ENCODE measurements around the gene C2orf49. TPM values are rescaled to one million over a fixed set of nuclear protein-coding genes. Genes with fewer than 3 reads are reported as not detected.

Gene C2orf49
- total RNA-seq = 32.8 and 33.9 TPM in 2 replicates
- 16.4 TPM for polyA plus RNA-seq (2012)

GRCh38 chr2:105337122-105338019 lies at the start of gene C2orf49:
TSS of gene C2orf49 (plus strand) at chr2:105337540. CDS start at chr2:105337588, 48 bp downstream.
- DNase-seq (ENCODE audit: low read depth) = peak; percentile 94

- DNase-seq (ENCODE audit: low read depth) = peak; percentile 40
Measured at GRCh38 chr2:105287692-105288091, 49.6 kb upstream of the C2orf49 start.

GRCh38 chr2:105288133-105288532 lies 49.2 kb upstream of the C2orf49 start:
- DNase-seq (ENCODE audit: low read depth) = no peak

- no peak for DNase-seq (ENCODE audit: low read depth)
Measured at GRCh38 chr2:105290981-105291660, 46.2 kb upstream of the C2orf49 start.

- no peak for DNase-seq (ENCODE audit: low read depth)
Measured at GRCh38 chr2:105291981-105292380, 45.4 kb upstream of the C2orf49 start.

GRCh38 chr2:105294046-105294445 lies 43.3 kb upstream of the C2orf49 start:
- no peak for DNase-seq (ENCODE audit: low read depth)

- DNase-seq (ENCODE audit: low read depth) = peak; percentile 71
Measured at GRCh38 chr2:105294844-105295481, 42.4 kb upstream of the C2orf49 start.

- no peak for DNase-seq (ENCODE audit: low read depth)
Measured at GRCh38 chr2:105296017-105296611, 41.2 kb upstream of the C2orf49 start.

GRCh38 chr2:105297216-105297615 lies 40.1 kb upstream of the C2orf49 start:
- no peak for DNase-seq (ENCODE audit: low read depth)

GRCh38 chr2:105298017-105298416 lies 39.3 kb upstream of the C2orf49 start:
- no peak for DNase-seq (ENCODE audit: low read depth)

- no peak for DNase-seq (ENCODE audit: low read depth)
Measured at GRCh38 chr2:105299290-105299689, 38.0 kb upstream of the C2orf49 start.

GRCh38 chr2:105301646-105302045 lies 35.7 kb upstream of the C2orf49 start:
- no peak for DNase-seq (ENCODE audit: low read depth)

GRCh38 chr2:105307146-105307545 lies 30.2 kb upstream of the C2orf49 start:
- no peak for DNase-seq (ENCODE audit: low read depth)

GRCh38 chr2:105307550-105307949 lies 29.8 kb upstream of the C2orf49 start:
- no peak for DNase-seq (ENCODE audit: low read depth)

GRCh38 chr2:105307962-105308361 lies 29.4 kb upstream of the C2orf49 start:
- DNase-seq (ENCODE audit: low read depth) = no peak

- no peak for DNase-seq (ENCODE audit: low read depth)
Measured at GRCh38 chr2:105308382-105309146, 28.8 kb upstream of the C2orf49 start.

- no peak for DNase-seq (ENCODE audit: low read depth)
Measured at GRCh38 chr2:105309147-105309545, 28.2 kb upstream of the C2orf49 start.

GRCh38 chr2:105313877-105314276 lies 23.5 kb upstream of the C2orf49 start:
- no peak for DNase-seq (ENCODE audit: low read depth)

GRCh38 chr2:105315314-105315713 lies 22.0 kb upstream of the C2orf49 start:
- DNase-seq (ENCODE audit: low read depth) = no peak

- no peak for DNase-seq (ENCODE audit: low read depth)
Measured at GRCh38 chr2:105317937-105318336, 19.4 kb upstream of the C2orf49 start.
